H4 (cell line): Measurements from ENCODE around the gene KCNMA1. TPM values are rescaled to one million over a fixed set of nuclear protein-coding genes. Genes with fewer than 3 reads are reported as not detected.
"Not testable (repeated sequence)": the region's sequence is repeated elsewhere in the genome, so short reads cannot be mapped to it uniquely, and the experiment has no call there.

Experiments
- DNase-seq: peaks from one replicate; pipeline ENCODE4 v3.0.0-alpha.2; 2015; ENCODE audit warnings: low spot score
- total RNA-seq: library from RNA; depleted of rRNA; stranded (reverse); fragments of >200 nt; shearing (Covaris generic); gene quantifications from 2 replicates; pipeline ENCODE4 v1.2.3, GENCODE V29; 2014

Gene KCNMA1
- total RNA-seq, 1 experiment from 2014 or later, result 8.4 TPM

DNA sequence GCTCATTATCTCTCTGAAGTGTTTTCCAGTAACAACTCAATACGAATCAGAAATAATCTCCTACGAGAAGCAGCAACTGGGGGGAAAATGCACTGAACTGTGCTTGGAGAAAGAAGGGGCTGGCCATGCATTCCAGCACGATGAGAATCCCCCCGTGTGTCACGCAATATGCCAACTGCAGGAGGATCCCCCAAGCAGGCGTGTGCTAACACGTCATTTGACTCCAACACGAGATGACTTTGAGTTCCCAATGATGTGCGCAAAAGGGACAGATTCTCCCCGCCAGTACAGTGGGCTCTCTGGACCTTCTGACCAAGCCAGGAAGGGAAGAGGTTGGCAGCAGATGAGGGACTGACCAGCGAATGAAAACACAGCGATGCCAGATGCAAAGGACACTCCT lies 105.5 kb downstream of the KCNMA1 start:
- DNase-seq, result peak; percentile 56

DNA sequence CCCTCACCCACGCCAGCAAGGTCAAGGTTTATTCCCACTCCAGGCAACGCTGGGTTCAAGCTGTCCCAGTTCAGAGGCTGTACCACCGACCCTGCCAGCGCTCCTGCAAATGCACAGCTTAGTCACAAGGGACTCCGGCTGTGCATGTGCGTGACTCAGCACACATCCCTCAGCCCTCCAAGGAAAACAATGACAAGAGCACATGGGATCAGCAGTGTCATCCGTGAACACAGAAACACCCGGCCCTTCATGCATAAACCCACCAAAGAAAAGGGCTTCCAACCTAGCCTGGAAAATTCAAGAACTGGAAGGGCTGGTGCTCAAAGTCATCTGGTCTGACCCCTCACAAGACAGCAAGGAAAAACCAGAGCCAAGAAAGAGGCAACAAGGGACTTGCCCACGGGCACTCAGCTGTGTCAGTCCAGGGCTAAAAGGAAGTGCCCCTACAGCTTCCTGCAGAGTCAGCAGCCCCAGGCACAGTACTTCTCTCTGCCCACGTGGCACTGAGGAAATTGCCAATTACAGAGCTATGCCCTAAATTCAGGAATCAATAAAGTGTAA lies 106.1 kb downstream of the KCNMA1 start:
- DNase-seq, result peak; percentile 87

DNA sequence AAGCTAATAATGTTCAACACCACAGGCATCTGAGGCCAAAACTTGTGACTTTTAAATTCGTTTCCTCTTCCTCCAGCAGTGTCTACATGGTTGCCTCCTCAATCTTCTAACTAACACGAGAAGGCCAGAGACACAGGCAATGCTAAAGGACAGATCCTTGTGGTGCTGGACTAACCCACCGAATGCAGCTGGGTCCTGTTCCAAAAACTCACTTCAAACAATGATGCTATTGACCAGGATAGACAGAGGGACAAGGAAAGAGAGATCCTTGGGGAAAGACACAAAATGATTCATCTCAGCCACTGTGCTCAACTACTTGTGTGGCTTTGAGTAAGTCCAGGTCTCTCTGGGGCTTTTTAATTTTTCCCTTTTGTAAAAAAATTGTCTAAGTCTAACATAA lies 107.6 kb downstream of the KCNMA1 start:
- DNase-seq, result no peak

DNA sequence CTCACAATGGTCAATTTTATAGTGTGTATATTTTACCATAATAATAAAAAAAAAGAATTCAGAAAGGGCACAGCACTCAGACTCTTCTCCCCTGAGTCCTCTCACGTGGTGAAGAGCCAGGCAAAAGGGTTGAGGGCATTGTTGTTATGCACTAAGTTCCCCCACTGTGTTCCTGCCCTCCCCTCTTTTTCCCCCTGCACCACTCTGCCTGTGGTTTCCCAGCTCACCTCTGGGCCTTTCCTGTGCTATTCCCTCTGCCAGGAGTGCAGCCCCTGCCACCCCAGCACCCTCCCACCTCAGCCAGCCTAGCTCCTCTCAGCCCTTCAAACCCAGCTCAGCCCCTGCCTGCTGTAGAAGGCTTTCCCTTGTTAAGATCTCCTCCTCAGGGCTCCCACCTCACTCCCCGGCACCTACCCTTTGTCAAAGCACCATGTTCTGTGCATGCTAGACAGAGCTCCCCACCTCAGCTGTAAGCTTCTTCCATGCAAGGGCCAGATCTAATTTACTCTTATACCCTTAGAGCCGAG lies 108.5 kb downstream of the KCNMA1 start:
- no peak for DNase-seq

DNA sequence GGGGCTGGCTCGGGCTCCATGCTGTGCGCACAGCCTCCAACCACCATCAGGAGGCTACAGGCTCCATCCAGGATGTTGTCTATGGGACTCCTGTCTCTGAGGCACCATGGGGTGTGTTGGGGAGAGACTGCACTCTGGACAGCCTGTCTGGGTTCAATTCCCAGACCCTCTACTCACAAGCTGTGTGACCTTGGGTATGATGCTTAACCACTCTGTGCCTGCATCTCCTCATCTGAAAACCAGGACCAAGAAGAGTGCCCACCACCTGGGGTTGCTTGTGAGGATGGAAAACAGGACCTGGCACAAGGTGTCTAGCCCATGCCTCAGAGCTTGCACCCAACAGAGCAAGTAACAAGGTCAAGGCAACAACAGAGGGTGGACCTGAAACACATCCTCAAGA lies 109.8 kb downstream of the KCNMA1 start:
- DNase-seq, result no peak

DNA sequence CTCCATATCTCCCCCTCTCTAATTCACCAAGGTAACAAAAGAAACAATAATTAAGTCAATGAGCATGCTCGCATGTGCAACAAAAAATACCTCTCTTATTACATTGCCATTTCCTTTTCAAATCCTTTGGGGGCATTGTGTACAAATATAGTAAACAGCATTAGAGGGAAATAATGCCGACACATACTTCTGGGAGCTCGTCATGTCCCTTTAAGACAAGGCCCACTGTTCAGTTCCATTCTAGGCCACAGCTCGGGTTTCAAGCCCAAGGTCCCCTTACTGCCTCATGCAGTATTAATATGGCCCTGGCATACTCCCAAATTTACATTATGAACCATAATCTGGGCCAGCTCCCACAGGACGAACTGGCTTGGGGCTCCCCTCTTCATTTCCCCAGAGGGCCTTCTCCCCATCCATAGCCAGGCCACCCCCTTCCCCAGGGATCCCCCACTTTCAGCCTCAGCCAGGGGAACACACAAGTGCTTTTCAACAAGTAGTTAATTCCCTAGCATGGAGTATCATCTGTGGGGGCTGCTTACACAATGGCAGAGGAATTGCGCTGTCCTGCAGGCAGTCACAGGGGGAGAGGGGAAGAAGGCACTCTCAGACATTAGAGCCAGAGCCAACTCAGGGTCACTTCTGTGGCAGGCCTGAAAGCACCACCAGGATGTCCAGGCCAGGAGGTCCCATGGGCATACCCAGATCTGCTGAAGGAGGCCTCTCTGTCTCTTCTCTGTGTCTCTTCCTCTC lies 110.6 kb downstream of the KCNMA1 start:
- DNase-seq, result peak; percentile 23

DNA sequence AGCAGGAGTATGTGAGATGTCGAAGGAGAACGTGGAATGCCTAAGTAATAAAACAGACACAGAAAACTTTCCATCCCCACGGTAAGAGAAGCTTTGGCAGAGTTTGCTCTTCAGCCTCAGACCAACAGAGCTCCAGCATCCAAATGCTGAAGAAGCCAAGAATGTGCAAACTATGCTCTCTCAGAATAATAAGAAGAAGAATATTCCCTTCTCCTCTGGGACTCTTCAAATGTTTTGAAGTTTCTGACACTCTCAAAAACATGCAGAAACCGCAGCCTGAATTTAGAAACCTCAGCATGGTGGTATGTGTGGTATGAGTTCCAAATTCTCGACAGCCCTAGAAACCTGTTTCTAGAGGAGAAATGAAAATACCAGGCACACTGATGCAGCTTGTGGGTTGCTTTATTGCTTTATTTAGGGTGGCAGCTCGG lies 113.3 kb downstream of the KCNMA1 start:
- no peak for DNase-seq

DNA sequence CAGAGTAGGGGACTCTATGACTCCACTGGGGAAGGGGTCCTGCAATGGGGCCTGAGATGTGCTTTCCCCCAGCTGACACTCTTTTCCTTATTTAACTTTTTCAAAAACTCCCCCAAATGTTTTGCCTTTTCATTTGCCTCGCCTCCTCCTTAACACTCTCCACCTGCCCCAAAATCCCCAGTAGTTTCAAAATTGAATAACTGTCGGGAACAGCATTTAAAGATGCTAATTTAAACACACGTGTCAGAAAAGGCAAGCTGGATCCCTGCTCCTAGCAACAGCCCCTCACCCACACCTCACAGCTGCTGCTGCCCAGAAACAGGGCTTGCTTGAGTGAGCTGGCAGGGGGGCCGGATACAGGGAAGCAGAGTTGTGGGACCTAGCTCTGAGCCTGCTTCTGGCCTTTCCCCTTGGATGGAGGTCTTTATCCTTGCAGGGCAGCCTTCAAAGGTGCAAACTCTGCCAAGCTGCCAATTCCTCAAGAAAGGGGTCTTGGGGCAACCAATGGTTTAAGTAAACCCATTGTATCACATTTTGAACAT lies 115.3 kb downstream of the KCNMA1 start:
- DNase-seq, result no peak

DNA sequence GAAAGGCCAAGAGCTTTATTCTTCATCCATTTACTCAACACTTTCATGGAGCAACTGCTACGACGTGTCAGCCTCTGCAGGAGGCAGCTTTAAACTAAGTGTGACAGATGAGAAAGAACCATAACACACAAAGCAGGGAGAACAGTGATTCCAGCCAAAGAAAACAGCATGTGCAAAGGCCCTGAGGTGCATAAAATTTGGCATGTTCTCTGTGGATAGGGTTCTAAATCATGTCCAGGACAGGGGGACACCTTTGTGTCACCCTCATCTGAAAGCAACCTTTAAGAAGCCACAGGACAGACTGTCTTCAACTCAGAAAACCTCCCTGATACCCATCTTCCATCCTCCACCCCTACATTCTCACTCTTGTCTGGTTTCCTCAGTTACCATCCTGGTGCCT lies 116.6 kb downstream of the KCNMA1 start:
- DNase-seq, result no peak

DNA sequence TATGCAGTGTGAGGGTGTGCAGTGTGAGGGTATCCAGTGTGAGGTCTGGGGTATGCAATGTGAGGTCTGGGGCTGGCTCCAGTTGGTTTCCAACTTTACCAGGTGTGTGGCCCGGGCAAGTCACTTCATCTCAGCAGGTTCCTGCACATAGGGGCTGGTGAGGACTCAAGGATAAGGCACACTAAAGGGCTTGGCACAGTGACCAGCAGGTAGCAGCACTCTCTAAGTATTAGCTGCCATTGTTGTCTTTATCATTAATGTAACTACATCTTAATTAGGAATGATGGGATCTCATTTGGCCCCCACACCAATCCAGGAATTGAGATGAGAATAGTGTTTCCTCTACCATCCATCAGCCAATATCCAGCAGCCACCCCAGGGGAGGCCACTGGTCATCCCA lies 117.3 kb downstream of the KCNMA1 start:
- DNase-seq, result no peak

DNA sequence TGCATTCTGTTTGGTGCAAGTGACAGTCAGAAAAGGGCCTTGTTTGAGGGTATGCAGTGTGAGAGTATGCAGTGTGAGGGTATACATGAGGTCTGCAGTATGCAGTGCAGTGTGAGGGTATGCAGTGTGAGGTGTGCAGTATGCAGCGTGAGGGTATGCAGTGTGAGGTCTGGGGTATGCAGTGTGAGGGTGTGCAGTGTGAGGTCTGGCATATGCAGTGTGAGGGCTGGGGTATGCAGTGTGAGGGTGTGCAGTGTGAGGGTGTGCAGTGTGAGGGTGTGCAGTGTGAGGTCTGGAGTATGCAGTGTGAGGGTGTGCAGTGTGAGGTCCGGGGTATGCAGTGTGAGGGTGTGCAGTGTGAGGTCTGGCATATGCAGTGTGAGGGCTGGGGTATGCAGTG lies 117.8 kb downstream of the KCNMA1 start:
- DNase-seq, result not testable (repeated sequence)

DNA sequence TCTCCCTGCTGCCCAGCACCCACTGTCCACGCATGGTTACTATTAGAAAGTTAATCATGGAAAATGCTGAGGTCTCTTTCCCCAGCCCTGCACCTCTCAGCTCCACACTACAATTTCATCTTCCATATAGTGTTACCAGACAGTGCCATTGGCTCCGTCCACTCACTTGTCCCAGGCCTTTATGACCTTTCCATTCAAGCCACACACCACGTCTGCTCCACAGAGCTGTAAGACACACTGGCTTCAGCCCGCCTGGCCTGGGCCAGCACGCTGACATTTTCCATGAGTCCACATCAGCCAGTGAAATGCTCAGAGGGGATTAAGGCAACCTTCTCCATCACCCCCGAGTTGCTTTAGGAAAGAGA lies 118.7 kb downstream of the KCNMA1 start:
- no peak for DNase-seq

DNA sequence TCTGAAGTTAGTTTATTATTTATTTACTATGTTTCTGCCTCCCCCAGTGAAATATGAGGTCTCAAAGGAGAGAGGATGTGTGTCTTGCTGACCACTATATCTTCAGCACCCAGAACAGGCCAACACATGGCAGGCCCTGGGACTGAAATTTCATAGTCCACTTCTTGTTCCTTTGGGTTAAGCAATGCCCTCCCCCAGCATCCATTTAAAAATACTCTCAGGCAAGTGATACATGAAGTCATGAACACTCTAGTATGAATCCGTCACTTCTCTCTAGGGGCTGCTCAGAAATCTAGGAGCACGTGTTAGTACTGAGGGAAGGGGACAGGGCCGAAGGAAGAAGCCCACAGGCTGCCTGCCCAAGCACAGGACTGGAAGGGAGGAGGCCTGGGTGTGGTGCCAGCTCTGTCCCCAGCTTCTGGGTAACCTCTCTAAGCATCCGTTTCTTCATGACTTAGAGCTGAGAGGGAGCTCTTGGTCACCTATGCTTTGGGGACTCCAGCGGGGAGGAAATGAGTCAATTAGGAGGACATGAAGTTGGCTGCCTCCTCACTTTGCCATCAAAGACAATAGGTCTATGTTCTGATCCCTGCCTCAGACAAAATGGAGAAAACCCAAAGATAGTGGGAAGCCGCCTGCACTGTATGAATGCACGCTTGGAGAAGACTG lies 119.2 kb downstream of the KCNMA1 start:
- DNase-seq, result no peak

DNA sequence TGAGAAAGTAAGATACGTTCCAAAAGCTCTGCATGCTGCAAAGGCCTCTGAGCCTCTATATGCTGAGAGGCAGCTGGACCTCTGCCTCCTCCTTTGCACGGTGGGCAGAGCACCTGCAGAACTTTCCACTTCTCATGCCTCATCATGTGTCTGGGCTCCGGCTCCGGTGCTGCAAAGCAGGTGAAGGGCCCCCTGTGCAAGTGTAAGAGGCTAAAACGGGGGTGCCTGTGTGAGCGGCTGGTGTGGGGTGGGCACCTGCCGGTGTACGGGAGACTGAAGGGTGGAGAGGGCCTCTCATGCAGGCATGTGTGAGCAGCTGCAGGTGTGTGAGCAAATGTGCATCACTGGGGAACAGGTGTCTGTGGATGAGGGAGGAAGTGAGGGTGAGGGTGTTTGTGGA lies 121.0 kb downstream of the KCNMA1 start:
- no peak for DNase-seq

DNA sequence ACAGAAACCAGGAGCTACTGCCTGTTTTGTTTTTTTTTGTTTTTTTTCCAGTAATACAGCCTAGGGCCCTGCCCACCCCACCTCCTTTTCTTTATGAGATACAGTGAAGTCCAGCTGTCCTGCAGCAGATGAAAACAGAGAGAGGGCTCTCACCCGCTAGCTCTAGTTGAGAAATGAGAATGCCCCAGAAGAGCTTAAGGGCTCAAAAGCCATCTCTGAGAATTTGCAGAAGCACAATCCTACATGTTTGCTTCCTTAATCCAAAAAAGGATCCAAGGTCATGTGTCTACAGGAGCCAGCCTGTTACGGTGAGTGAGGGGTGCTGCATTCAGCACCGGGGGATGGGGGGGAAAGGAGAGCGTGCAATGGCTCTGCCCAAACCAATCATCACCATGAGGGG lies 122.7 kb downstream of the KCNMA1 start:
- no peak for DNase-seq

DNA sequence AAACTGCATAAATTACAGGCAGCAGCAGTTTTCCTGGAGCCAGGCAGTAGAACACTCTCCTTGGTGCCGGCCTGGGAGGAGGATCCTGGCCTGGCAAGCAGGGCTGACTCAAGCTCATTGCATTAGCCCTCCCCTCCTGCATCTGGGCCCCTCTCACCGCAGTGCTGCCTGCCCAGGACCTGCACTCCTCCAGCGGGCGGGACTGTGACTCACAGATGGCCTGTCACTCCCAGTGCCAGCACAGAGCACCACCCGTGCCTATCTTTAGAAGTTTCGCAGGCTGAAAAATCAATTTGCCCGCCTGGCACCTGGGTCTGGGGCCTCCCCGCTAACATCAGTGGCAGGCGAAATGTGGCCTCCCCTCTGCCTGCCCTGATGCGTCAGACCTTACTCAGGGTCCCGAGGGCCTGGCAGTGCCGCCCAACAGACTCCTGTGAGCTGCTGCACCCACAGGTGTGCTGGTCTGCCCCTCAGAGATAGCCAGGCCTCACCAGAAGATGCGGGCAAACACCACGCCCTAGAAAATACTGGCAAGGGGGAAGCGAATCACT lies 123.8 kb downstream of the KCNMA1 start:
- peak; percentile 92 for DNase-seq

DNA sequence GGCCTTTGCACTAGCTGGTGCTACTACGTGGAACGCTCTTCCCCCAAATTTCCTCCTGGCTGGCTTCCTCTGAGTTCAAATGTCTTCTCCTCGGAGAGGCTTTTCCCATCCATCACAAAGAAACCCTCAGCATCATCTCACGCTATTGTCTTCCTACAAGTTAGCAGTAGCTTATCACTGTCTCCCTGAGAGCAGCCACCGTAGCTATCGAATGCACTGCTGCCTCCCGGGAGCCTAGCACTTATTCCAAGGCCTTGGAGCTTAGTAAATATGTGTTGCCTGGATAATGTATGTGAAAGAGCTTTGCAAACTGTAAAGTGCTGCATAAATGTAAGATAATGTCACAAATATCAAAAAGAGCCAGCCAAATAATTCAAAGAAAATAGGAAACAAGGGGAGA lies 124.4 kb downstream of the KCNMA1 start:
- DNase-seq, result no peak

DNA sequence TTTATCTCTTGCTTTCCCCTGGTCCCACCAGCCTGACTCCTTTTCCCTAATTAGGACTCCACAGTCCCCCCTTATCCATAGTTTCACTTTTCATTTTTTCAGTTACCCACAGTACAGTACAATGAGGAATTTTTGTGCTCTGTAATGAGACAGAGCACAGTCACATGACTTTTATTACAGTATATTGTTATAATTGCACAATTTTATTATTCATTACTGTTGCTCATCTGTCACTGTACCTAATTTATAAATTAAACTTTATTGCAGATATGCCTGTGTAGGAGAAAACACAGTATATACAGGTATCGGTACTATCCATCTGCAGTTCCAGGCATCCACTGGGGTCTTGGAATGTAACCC lies 125.4 kb downstream of the KCNMA1 start:
- no peak for DNase-seq

DNA sequence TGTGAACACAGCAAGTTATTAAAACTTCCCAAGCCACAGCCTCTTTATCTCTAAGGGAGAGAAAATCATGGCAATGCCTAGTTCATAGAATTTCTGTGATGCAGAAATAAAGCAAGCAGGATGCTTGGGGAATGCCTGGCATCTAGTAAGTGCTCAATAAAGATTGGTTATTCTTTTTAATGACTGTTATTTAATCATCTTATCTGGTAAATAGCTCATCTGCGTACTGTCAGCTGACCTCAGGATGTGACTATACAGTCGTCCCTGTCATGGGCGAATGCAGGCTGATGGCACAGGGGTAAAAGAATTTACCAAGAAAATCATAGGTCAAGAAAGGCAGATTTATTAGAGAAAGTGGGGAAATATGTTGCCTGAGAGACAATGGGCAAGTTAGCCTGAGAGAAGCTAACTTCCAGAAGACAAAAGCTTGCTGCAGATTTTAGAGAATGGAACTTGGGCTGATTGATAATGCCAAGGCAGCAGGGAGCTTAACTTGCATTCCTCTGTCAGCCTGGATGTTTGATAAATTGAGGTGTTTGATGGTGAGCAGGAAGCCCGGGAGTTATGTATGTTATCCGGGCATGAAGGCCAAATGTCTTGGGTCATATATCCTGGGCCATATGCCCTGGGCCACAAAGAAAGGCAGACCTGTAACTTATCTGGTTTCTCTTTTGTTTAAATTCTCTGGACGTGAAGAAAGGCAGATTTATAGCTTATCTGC lies 126.0 kb downstream of the KCNMA1 start:
- DNase-seq, result no peak

DNA sequence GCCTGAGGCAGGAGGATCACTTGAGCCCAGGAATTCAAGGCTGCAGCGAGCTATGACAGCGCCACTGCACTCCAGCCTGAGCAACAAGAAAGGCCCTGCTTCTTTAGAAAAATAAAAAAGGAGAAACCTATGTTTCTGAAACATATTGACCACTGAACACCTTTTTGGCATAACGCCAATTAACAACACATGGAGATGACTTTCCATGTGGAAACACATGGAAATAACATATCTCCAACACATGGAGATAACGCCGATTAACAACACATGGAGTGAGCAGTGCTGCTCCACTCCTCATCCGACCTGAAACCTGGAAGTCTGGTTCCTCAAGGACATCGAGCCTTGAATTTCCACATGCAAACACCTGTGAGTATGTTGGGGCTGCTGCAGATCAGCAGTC lies 126.9 kb downstream of the KCNMA1 start:
- no peak for DNase-seq

DNA sequence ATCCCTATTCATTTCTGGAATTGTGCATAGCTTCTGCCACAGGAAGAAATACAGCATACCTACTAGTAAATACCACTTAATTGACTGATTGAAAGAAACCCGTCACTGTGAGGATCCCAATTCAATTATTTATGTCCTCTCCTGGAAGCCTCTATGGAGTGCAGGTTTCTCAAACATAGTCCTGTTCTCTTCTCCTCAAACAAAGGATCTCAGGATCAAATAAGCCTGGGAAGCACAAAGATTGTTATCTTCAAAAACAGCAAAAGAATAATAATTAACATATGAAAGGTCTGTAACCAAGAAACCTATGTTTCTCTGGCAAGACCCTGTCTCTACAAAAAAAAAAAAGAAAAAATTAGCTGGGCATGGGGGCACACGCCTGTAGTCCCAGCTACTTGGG lies 127.3 kb downstream of the KCNMA1 start:
- no peak for DNase-seq

DNA sequence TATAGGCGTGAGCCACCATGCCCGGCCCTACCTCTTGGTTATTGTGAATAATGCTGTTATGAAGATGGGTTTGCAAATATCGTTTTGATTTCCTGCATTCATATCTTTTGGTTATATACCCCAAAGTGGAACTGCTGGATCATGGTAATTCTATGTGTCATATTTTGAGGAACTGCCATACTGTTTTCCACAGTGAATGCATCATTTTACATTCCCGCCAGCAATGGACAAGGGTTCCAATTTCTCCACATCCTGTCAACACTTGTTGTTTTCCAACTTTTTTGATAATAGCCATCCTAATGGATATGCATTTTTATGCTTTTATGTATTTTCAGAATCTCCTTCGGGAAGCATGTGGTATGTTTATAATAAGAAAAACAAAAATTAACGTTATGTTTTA lies 128.2 kb downstream of the KCNMA1 start:
- no peak for DNase-seq
